Neuronal stem cell (in vitro differentiated cells): ENCODE data around the gene TNFRSF25.

ENCODE experiments used
- DNase-seq: peaks from one replicate; pipeline ENCODE4 v3.0.0-alpha.2; 2013; ENCODE audit warnings: low spot score
- H2AFZ ChIP-seq: one replicate; pipeline ENCODE4 v1.6.1; 2013; ENCODE audit warnings: mild to moderate bottlenecking, low read length, inconsistent platforms
- H2AK5ac ChIP-seq: 2 replicates; pipeline ENCODE4 v1.6.1; 2013; ENCODE audit warnings: low read depth, mild to moderate bottlenecking, inconsistent platforms, low read length, moderate library complexity, mixed read lengths
- H2BK120ac ChIP-seq: 2 replicates; pipeline ENCODE4 v1.6.1; 2013; ENCODE audit warnings: low read depth, mild to moderate bottlenecking, inconsistent platforms, low read length, moderate library complexity, mixed read lengths
- H2BK12ac ChIP-seq: one replicate; pipeline ENCODE4 v1.6.1; 2013; ENCODE audit warnings: low read length, inconsistent platforms
- H2BK15ac ChIP-seq: 2 replicates; pipeline ENCODE4 v1.6.1; 2013; ENCODE audit warnings: mild to moderate bottlenecking, low read length, inconsistent platforms, mixed read lengths
- H2BK5ac ChIP-seq: one replicate; pipeline ENCODE4 v1.6.1; 2013; ENCODE audit warnings: inconsistent platforms, mild to moderate bottlenecking, low read length, moderate library complexity
- H3K14ac ChIP-seq: one replicate; pipeline ENCODE4 v1.6.1; 2013; ENCODE audit warnings: low read length, inconsistent platforms
- H3K18ac ChIP-seq: 2 replicates; pipeline ENCODE4 v1.6.1; 2013; ENCODE audit warnings: low read length, inconsistent platforms
- H3K23ac ChIP-seq: 2 replicates; pipeline ENCODE4 v1.6.1; 2013; ENCODE audit warnings: low read depth, mild to moderate bottlenecking, mixed read lengths, low read length, inconsistent platforms; ENCODE audit not compliant: poor library complexity
- H3K27ac ChIP-seq: replicated peaks from 3 replicates; pipeline ENCODE4 v1.5.1; 2013; ENCODE audit warnings: low read length, inconsistent platforms
- H3K27me3 ChIP-seq, 3 experiments: 2 replicates each; pipeline ENCODE4 v1.6.1; 2013; ENCODE audit warnings: low read length in 3 of 3, mild to moderate bottlenecking in 2 of 3, inconsistent platforms in 1 of 3, low read depth in 1 of 3, mixed read lengths in 1 of 3, moderate library complexity in 1 of 3; ENCODE audit not compliant: control insufficient read depth in 3 of 3, insufficient read depth in 3 of 3
- H3K36me3 ChIP-seq, 2 donors: replicated peaks in 1 of 2; 2 replicates each; pipeline ENCODE4 v1.6.1; 2013; ENCODE audit warnings: low read length in 2 of 2; ENCODE audit not compliant: control insufficient read depth in 2 of 2, insufficient read depth in 2 of 2
- H3K4ac ChIP-seq: 2 replicates; pipeline ENCODE4 v1.6.1; 2013; ENCODE audit warnings: inconsistent platforms, mild to moderate bottlenecking, low read length, moderate library complexity
- H3K4me1 ChIP-seq, 2 donors: 1 replicate in 1 of 2; 2 replicates in 1 of 2; pipeline ENCODE4 v1.6.1; 2013; ENCODE audit warnings: low read length in 2 of 2, low read depth in 1 of 2; ENCODE audit not compliant: control insufficient read depth in 2 of 2, insufficient read depth in 1 of 2
- H3K4me2 ChIP-seq: one replicate; pipeline ENCODE4 v1.6.1; 2013; ENCODE audit warnings: mild to moderate bottlenecking, low read length, inconsistent platforms; ENCODE audit not compliant: insufficient read depth, poor library complexity, severe bottlenecking
- H3K4me3 ChIP-seq, 2 donors: 2 replicates each; pipeline ENCODE4 v1.5.1; 2013; ENCODE audit warnings: low read length in 2 of 2, mild to moderate bottlenecking in 2 of 2, inconsistent platforms in 1 of 2, moderate library complexity in 1 of 2
- H3K79me1 ChIP-seq: one replicate; pipeline ENCODE4 v1.6.1; 2013; ENCODE audit warnings: low read depth, mild to moderate bottlenecking, inconsistent platforms, low read length, moderate library complexity
- H3K9ac ChIP-seq: one replicate; pipeline ENCODE4 v1.6.1; 2013; ENCODE audit warnings: mild to moderate bottlenecking, low read depth, low read length, inconsistent platforms; ENCODE audit not compliant: poor library complexity
- H3K9me3 ChIP-seq, 2 donors: replicated peaks in 1 of 2; 2 replicates each; pipeline versions ENCODE3 to v1.6.1; 2013; ENCODE audit warnings: low read length in 2 of 2, mild to moderate bottlenecking in 2 of 2, inconsistent platforms in 1 of 2, low read depth in 1 of 2, mixed read lengths in 1 of 2, moderate library complexity in 1 of 2; ENCODE audit not compliant: control insufficient read depth in 2 of 2, insufficient read depth in 1 of 2
- H4K8ac ChIP-seq: one replicate; pipeline ENCODE4 v1.6.1; 2013; ENCODE audit warnings: low read depth, mild to moderate bottlenecking, inconsistent platforms, low read length, moderate library complexity
- H4K91ac ChIP-seq: one replicate; pipeline ENCODE4 v1.6.1; 2013; ENCODE audit warnings: low read length, low read depth, mild to moderate bottlenecking, inconsistent platforms; ENCODE audit not compliant: poor library complexity
- WGBS, 2 donors: extraction: QIAGEN DNeasy Blood & Tissue Kit; methylation state at CpG; one replicate each; pipeline ENCODE4 v1.1.7; 2013; ENCODE audit warnings: missing lambda C conversion rate in 2 of 2, mixed read lengths in 1 of 2; ENCODE audit not compliant: insufficient read length in 2 of 2, insufficient replicate concordance in 1 of 2; ENCODE audit errors: extremely low coverage in 2 of 2; 5-methylcytosine and 5-hydroxymethylcytosine counted together

Gene TNFRSF25

GRCh38 chr1:6472391-6472790, 6.4 kb upstream of the TNFRSF25 start:
- Histone ChIP-seq H3K14ac (no peak overlapping the region), H2AFZ (no peak overlapping the region)

GRCh38 chr1:6471970-6472368, 6.0 kb upstream of the TNFRSF25 start:
- H3K27me3 ChIP-seq: peaks cover 0 to 4% (median 0%) of the 10 kb centered on the region in 3 experiments
- H3K9ac ChIP-seq: no peak overlapping the region
- peaks cover 36 to 76% of the 10 kb centered on the region in 2 donors for H3K36me3 ChIP-seq
- H2BK5ac ChIP-seq: no peak overlapping the region
- peaks cover under 1 to 6% of the 10 kb centered on the region in 2 donors for H3K4me1 ChIP-seq
- no peaks in the 10 kb centered on the region for H3K9me3 ChIP-seq
- H2BK12ac ChIP-seq: no peak overlapping the region
- no peak overlapping the region for H3K18ac ChIP-seq
- no peak overlapping the region for H2AFZ ChIP-seq
- no peak overlapping the region for H4K8ac ChIP-seq
- H2BK120ac ChIP-seq: no peak overlapping the region
- no peak overlapping the region for H3K4me3 ChIP-seq
- WGBS, 2 donors: no CpG with 5 or more reads among the region's 7 CpGs
- no peak overlapping the region for H2AK5ac ChIP-seq
- H3K79me1 ChIP-seq: no peaks in the 10 kb centered on the region
- no peak overlapping the region for H2BK15ac ChIP-seq
- H3K14ac ChIP-seq: no peak overlapping the region
- no peak overlapping the region for H4K91ac ChIP-seq
- no peak overlapping the region for H3K4ac ChIP-seq
- H3K4me2 ChIP-seq: no peak overlapping the region
- peak overlapping the region; percentile 82 for H3K23ac ChIP-seq
- H3K27ac ChIP-seq: no peak overlapping the region
- DNase-seq: no peak

More at GRCh38 chr1:6472391-6472790, 6.4 kb upstream of the TNFRSF25 start:
- H3K9ac ChIP-seq: no peak overlapping the region
- H3K4me1 ChIP-seq: peaks cover 5 to 7% of the 10 kb centered on the region in 2 donors
- H3K4ac ChIP-seq: no peak overlapping the region
- H3K36me3 ChIP-seq: peaks cover 36 to 72% of the 10 kb centered on the region in 2 donors
- H3K9me3 ChIP-seq: no peaks in the 10 kb centered on the region
- H4K91ac ChIP-seq: no peak overlapping the region
- H2BK15ac ChIP-seq: no peak overlapping the region
- no peaks in the 10 kb centered on the region for H3K79me1 ChIP-seq
- H2BK120ac ChIP-seq: no peak overlapping the region
- no peak overlapping the region for H2AK5ac ChIP-seq
- WGBS, 2 donors: no CpG with 5 or more reads among the region's 10 CpGs
- peaks cover 0 to 4% (median 0%) of the 10 kb centered on the region in 3 experiments for H3K27me3 ChIP-seq
- no peak overlapping the region for H3K4me2 ChIP-seq
- H4K8ac ChIP-seq: peak overlapping the region; percentile 75
- no peak overlapping the region for H2BK12ac ChIP-seq
- no peak overlapping the region for H3K4me3 ChIP-seq
- no peak for DNase-seq
- H3K18ac ChIP-seq: no peak overlapping the region
- no peak overlapping the region for H2BK5ac ChIP-seq
- peak overlapping the region; percentile 82 for H3K23ac ChIP-seq
- no peak overlapping the region for H3K27ac ChIP-seq

- WGBS, 2 donors: no CpG with 5 or more reads among the region's 67 CpGs
- H3K9ac ChIP-seq: peak overlapping the region; percentile 32
- no peak overlapping the region for H3K4ac ChIP-seq
- H3K4me1 ChIP-seq: peaks cover 0 to 6% of the 10 kb centered on the region in 2 donors
- no peak overlapping the region for H3K4me3 ChIP-seq
- H2AFZ ChIP-seq: no peak overlapping the region
- H2BK5ac ChIP-seq: no peak overlapping the region
- peak overlapping the region; percentile 28 for H3K18ac ChIP-seq
- H3K9me3 ChIP-seq: no peaks in the 10 kb centered on the region
- H2AK5ac ChIP-seq: no peak overlapping the region
- H3K27ac ChIP-seq: no peak overlapping the region
- H3K23ac ChIP-seq: peak overlapping the region; percentile 80
- no peak overlapping the region for H4K91ac ChIP-seq
- no peak overlapping the region for H3K4me2 ChIP-seq
- no peak overlapping the region for H2BK120ac ChIP-seq
- no peak for DNase-seq
- peaks cover 36 to 73% of the 10 kb centered on the region in 2 donors for H3K36me3 ChIP-seq
- no peaks in the 10 kb centered on the region for H3K79me1 ChIP-seq
- H2BK12ac ChIP-seq: no peak overlapping the region
- H3K14ac ChIP-seq: no peak overlapping the region
- H2BK15ac ChIP-seq: no peak overlapping the region
- H3K27me3 ChIP-seq: peaks cover 0 to 8% (median 0%) of the 10 kb centered on the region in 3 experiments
- H4K8ac ChIP-seq: no peak overlapping the region
Observed at GRCh38 chr1:6471086-6471969, 5.4 kb upstream of the TNFRSF25 start.
